Mononuclear cell (primary cell): Measurements from ENCODE around the gene COQ4. TPM values are rescaled to one million over a fixed set of nuclear protein-coding genes. Genes with fewer than 3 reads are reported as not detected.
"Not testable (repeated sequence)": the region's sequence is repeated elsewhere in the genome, so short reads cannot be mapped to it uniquely, and the experiment has no call there.

Experiments used
- H3K27me3 ChIP-seq: 2 replicates; pipeline ENCODE4 v1.6.0; 2011; ENCODE audit warnings: low read length, control low read depth; ENCODE audit not compliant: insufficient read depth
- H3K4me1 ChIP-seq: 2 replicates; pipeline ENCODE4 v1.5.1; 2011; ENCODE audit warnings: mild to moderate bottlenecking, low read length, control low read depth; ENCODE audit not compliant: insufficient read depth
- H3K4me3 ChIP-seq: 2 replicates; pipeline ENCODE4 v1.5.1; 2011; ENCODE audit warnings: mild to moderate bottlenecking, low read length, moderate library complexity
- H3K9me3 ChIP-seq: 2 replicates; pipeline ENCODE4 v1.5.1; 2011; ENCODE audit warnings: low read depth, mild to moderate bottlenecking, control low read depth, low read length
- total RNA-seq: library from RNA; depleted of rRNA; stranded (reverse); fragments of >200 nt; gene quantifications from one replicate; pipeline ENCODE4 v1.2.3, GENCODE V29; 2012

COQ4 gene
- total RNA-seq, 1 donor = 14.5 TPM

DNA sequence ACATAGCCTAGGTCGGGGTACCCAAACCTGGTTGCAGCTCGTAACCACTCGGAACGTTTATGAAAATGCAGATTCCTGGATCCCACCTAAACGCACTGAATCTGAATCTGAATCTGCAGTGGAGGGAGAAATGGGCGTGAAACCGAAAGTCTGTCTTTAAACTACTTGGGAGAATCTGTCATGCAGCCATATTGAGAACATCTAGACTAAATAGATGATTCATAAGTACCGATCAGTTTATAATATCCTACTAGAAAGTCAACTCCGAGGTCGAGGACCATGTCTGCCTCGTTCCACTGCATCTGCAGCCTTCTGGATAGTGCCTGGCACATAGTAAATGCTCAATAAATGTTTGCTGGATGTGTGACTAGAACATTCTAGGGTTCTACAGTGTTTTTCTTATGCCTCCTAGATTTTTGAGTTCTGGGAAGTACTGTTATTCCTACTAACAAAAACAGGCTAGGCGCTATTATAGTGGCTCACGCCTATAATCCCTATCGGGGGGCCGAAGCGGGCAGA is 632 bp downstream of the COQ4 start:
- H3K27me3 ChIP-seq = no peaks in the 10 kb centered on the region
- peak overlapping the region; percentile 76 for H3K4me3 ChIP-seq
- peaks cover 29% of the 10 kb centered on the region for H3K4me1 ChIP-seq
- no peaks in the 10 kb centered on the region for H3K9me3 ChIP-seq

DNA sequence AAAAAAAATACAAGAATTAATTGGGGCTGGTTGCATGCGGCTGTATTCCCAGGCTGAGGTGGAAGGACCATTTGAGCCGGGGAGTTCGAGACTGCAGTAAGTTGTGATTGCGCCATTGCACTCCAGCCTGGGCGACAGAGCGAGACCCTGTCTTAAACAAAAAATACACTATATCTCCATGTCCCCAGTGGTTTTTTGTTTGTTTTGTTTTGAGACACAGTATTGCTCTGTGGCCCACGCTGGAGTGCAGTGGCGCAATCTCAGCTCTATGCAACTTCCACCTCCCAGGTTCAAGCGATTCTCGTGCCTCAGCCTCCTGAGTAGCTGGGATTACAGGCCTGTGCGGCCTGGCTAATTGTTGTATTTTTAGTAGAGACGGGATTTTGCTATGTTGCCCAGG is 1.2 kb downstream of the COQ4 start:
- H3K4me3 ChIP-seq = peak overlapping the region; percentile 76
- no peaks in the 10 kb centered on the region for H3K9me3 ChIP-seq
- no peaks in the 10 kb centered on the region for H3K27me3 ChIP-seq
- H3K4me1 ChIP-seq = peaks cover 29% of the 10 kb centered on the region

DNA sequence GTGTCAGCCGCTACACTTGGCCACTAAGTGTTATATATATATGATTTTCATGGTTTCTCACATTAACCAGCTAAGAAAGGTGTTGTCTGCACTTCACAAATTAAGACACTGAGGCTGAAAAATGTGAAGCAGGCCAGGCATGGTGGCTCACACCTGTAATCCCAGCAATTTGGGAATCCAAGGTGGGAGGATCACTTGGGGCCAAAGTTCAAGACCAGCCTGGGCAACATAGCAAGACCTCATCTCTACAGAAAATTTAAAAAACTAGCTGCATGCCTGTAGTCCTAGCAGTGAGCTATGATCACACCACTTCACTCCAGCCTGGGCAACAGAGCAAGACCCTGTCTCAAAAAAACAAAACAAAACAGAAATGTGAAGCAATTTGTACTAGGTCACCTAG is 1.8 kb downstream of the COQ4 start:
- Histone ChIP-seq H3K27me3 (no peaks in the 10 kb centered on the region), H3K9me3 (no peaks in the 10 kb centered on the region), H3K4me1 (peaks cover 29% of the 10 kb centered on the region), H3K4me3 (no peak overlapping the region)

DNA sequence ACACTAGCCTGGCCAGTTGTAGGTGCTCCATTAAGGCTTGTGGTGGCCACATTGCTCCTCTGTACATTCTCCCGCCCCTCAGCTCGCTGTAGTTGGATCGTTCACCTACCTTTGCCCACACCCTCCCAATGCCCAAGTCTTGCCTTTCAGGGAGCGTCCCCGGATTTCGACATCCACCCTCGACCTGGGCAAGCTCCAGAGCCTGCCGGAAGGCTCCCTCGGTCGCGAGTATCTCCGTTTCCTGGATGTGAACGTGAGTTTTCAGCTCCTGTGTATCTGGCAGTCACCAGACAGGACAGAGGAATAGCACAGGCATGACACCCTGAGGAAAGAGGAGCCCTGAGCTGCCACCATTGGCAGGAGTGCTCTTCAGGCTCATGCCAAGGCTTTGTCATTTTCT is 3.0 kb downstream of the COQ4 start:
- H3K9me3 ChIP-seq = no peaks in the 10 kb centered on the region
- no peaks in the 10 kb centered on the region for H3K27me3 ChIP-seq
- no peak overlapping the region for H3K4me3 ChIP-seq
- H3K4me1 ChIP-seq = peaks cover 29% of the 10 kb centered on the region

DNA sequence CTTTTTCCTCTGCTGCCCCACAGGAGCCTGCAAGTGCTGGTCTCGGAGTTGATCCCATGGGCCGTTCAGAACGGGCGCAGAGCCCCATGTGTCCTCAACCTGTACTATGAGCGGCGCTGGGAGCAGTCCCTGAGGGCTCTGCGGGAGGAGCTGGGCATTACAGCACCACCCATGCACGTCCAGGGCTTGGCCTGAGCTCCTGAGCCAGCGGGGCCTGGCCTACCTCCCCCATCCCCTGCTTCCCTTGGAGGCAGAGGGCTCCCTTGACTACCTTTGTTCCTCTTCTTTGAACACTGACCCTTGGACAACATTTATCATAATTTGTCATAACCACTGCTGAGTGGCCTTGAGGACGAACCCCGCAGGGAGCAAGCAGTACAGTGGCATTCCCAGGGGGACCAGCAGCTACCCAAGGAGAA is 10.8 kb downstream of the COQ4 start:
- H3K4me1 ChIP-seq = no peaks in the 10 kb centered on the region
- no peak overlapping the region for H3K4me3 ChIP-seq
- H3K27me3 ChIP-seq = no peaks in the 10 kb centered on the region
- no peaks in the 10 kb centered on the region for H3K9me3 ChIP-seq

DNA sequence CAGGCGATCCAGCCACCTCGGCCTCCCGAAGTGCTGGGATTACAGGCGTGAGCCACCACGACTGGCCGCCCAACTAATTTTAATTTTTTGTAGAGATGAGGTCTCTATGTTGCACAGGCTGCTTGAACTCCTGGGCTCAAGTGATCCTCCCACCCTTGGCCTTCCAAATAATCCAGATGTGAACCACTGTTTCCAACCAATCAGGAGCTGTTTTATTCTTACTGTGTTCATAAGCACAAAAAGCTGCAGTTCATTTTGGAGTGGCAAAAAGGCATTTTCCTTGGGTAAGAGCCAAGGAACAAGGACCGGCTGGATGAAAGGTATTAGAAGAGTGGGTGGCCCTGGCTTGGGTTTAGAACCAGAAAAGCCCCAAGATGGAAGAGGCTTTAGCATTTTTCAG is 12.5 kb downstream of the COQ4 start:
- Histone ChIP-seq H3K4me3 (no peak overlapping the region), H3K9me3 (no peaks in the 10 kb centered on the region), H3K4me1 (peaks cover 11% of the 10 kb centered on the region), H3K27me3 (no peaks in the 10 kb centered on the region)

DNA sequence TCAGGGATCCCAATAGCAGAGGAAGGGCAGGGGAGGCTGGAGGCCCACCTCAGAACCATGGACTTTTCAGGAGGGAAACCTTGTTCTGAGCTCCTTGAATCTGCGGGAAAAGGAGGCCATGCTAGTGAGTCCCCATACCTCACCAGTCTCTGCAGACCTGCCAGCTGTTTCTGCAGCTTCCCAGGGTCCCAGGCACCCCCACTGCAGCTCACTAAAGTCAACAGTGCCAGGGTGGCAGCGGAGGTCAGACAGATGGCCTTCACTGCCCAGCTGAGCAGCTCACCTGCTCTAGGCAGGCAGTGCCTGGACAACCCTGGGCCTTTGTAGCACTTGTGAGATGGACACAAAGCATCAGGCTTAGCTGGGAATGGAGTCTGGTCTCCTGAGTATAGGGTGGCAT is 13.3 kb downstream of the COQ4 start:
- no peak overlapping the region for H3K4me3 ChIP-seq
- H3K9me3 ChIP-seq = no peaks in the 10 kb centered on the region
- no peaks in the 10 kb centered on the region for H3K27me3 ChIP-seq
- H3K4me1 ChIP-seq = peaks cover 13% of the 10 kb centered on the region

DNA sequence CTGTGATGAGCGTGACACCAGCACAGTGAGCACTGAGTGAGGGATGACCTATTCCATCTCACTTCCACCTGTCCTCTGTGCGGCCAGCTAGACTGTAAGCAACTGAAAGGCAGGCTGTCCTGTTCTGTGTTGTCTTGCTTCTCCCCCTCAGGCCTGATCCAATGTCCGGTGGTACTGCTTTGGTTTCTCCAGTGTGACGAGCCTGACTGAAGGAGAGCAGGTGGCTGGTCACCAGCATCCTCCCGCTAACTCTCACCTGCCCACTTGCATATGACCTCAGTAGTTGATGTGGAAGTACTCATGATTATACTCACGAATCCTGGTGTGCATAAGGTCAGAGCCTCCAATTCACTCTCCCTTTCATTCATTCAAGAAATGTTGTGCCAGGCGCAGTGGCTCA is 15.3 kb downstream of the COQ4 start:
- no peak overlapping the region for H3K4me3 ChIP-seq
- no peaks in the 10 kb centered on the region for H3K9me3 ChIP-seq
- H3K27me3 ChIP-seq = no peaks in the 10 kb centered on the region
- peaks cover 20% of the 10 kb centered on the region for H3K4me1 ChIP-seq

DNA sequence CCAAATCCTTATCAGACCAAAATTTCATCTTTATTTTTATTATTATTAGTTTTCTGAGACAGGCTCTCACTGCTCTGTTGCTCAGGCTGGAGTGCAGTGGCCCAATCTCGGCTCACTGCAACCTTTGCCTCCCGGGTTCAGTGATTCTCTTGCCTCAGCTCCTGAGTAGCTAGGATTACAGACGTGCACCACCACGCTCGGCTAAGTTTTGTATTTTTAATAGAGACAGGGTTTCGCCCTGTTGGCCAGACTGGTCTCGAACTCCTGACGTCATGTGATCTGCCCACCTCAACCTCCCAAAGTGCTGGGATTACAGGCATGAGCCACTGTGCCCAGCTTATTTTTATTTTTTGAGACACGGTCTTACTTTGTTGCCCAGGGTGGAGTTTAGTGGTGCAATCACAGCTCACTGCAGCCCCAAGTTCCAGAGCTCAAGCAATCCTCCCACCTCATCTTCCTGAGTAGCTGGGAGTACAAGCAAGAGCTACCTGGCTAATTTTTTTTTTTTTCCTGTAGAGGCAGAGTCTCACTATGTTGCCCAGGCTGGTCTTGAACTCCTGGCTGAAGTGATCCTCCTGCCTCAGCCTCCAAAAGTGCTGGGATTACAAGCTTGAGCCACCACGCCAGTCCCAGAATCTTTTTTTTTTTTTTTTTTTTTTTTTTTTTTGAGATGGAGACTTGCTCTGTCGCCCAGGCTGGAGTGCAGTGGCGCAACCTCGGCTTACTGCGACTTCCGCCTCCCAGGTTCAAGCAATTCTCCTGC is 16.4 kb downstream of the COQ4 start:
- not testable (repeated sequence) for H3K27me3 ChIP-seq, H3K9me3 ChIP-seq, H3K4me3 ChIP-seq
- peaks cover 20% of the 10 kb centered on the region for H3K4me1 ChIP-seq

DNA sequence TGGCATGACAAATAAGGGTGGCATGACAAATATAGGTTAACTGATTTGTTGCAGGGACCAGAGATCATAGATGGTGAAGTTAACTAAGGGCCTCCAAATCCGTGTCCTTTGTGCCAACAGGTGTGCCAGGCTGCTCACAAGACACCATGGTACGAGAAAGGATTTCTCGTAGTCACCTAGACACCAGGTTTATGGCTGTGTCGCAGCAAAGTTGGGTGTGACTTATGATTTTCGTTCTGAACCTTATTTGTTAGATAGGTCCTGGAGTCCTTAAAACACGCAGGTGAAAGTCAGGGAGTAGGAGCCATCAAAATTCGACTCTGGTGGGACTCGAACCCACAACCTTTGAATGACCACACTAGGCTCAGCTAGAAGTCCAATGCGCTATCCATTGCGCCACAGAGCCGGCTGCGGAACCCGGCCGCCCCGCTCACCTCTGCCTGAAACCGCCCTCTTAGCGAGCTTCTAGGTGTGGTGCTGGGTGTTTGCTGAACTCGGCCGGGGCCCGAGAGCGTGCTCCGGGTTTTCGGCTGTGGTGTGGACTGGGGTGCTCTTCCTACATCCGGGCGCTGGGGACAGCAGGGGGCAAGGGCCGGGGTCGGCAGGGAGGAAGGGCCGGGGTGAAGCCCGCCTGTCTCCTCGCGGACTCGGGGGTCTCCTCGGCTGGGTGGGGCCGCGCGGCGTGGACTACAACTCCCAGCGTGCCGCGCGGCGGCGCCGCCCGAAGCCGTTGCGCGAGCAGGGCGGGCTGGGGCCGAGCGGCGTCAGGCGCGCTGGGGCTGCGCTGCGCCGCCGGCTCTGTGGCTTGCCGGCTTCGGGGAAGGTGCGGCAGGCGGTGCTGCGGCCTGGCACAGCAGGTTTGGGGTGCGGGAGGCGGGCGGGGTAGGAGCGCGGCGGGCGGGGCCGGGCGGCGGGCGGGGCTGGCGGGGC is 17.4 kb downstream of the COQ4 start, which contains the start of gene SLC27A4:
TSS of gene SLC27A4 (plus strand) at position 767 of the 930 bp plus-strand sequence. CDS start 2,606 bp downstream, outside the sequence.
- Histone ChIP-seq H3K4me3 (peak within 1 kb of the TSS; percentile 66), H3K4me1 (peaks cover 20% of the 10 kb centered on the region), H3K9me3 (no peaks in the 10 kb centered on the region), H3K27me3 (no peaks in the 10 kb centered on the region)

DNA sequence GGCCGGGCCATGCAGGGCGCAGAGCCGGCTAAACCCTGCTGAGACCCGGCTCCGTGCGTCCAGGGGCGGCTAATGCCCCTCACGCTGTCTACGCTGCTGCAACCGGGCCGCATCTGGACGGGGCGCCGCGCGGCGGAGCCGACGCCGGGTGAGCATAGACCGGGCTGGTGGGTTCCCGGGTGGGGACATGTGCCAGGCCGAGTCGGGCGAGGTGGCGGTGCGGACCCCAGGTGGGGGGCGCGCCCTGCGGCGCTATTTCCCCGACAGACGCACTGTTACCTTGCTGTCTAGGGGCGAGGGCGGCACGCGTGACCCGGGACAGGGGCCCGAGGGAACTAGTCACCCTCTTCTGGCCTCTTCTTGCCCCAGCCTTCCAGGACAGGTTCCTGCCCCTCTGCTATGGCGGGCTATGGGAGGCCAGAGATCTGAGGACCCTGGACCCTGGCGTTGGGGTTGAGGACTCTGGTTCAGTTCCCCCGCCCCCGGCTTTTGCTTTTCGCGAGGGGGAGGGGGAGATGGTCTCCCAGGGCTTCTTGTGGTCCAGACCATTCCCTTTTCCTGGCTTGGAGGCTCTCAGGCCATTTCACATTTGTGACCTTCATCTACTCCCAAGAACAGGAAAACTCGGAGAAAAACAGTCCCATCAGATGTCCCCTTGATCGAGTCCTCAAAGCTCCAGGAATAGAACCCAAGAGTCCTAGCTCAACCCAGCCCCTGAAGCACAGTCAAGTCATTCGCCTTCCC is 18.2 kb downstream of the COQ4 start:
- H3K4me3 ChIP-seq = peak overlapping the region; percentile 47
- no peaks in the 10 kb centered on the region for H3K27me3 ChIP-seq
- H3K9me3 ChIP-seq = no peaks in the 10 kb centered on the region
- H3K4me1 ChIP-seq = peaks cover 20% of the 10 kb centered on the region

DNA sequence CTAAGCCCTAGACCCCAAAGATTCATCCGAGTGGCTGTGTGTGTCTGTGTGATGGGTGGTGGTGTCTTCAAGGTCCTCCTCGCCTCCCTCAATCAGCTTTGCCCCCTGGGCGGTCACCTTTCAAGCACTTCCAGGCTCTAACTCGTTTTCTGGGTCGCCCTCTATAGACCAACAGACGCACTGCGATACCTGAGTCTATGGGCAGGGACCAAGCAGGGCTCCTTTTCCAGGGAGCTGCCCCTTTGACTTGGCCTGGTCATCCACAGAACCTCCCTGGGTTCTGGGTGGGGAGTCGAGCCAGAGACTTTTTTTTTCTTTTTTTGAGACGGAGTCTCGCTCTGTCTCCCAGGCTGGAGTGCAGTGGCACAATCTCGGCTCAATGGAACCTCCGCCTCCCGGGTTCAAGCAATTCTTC is 18.8 kb downstream of the COQ4 start:
- H3K4me1 ChIP-seq = peaks cover 20% of the 10 kb centered on the region
- H3K9me3 ChIP-seq = no peaks in the 10 kb centered on the region
- no peaks in the 10 kb centered on the region for H3K27me3 ChIP-seq
- H3K4me3 ChIP-seq = peak overlapping the region; percentile 47

DNA sequence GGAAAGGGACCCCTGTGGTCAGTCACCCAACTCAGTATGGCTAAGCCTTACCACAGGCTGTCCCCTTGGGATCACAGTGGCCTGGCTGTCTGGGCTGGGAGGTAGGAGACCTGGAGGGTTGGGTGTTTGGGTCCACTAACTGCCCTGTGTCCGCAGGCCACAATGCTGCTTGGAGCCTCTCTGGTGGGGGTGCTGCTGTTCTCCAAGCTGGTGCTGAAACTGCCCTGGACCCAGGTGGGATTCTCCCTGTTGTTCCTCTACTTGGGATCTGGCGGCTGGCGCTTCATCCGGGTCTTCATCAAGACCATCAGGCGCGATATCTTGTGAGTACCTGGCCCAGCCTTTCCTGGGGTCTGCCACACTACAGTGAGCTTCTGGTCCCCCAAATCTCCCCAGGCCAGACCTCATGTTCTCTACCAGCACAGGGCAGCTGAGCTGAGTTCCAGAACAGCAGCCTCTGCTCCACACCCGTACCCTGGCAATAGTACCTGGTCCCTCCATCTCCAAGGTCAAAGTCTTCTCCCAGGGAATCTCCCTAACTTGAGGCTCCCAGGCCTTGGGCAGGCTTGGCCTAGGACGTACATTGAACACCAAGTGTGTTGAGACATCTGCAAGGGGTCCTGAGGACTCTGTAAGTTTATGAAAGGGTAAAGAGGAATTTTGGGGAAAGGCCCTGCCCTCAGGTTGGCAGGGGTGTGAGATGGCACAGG is 20.5 kb downstream of the COQ4 start:
- no peaks in the 10 kb centered on the region for H3K9me3 ChIP-seq
- H3K4me3 ChIP-seq = no peak overlapping the region
- no peaks in the 10 kb centered on the region for H3K27me3 ChIP-seq
- H3K4me1 ChIP-seq = peaks cover 20% of the 10 kb centered on the region

DNA sequence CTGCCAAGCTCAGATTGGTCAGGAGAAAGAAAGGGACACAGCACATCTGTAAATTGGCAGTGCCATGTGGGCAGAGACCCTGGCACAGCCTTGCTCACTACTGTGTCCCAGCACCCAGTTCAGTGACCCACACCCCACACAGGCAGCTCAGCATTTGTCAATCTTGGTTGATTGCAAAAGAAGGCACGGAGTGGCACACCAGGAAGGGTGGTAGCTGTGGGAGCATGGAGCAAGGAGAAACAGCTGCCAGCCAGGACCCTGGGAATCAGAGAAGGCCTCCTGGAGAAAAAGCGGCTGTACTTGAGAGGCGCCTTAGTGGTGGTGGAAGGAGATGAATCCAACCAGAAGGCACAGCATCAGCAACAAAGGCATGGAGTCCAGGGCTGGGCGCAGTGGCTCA is 21.2 kb downstream of the COQ4 start:
- H3K4me1 ChIP-seq = peaks cover 20% of the 10 kb centered on the region
- no peaks in the 10 kb centered on the region for H3K27me3 ChIP-seq
- H3K4me3 ChIP-seq = no peak overlapping the region
- H3K9me3 ChIP-seq = no peaks in the 10 kb centered on the region
